Measurements from ENCODE around the gene SPECC1. TPM values are rescaled to one million over a fixed set of nuclear protein-coding genes. Genes with fewer than 3 reads are reported as not detected.

The SPECC1 gene
- total RNA-seq, 6 donors from 2014 or later: 21.8 to 65.0 (median 33.9) TPM

- no peak for ATAC-seq (ENCODE audit: low FRiP score in 2 of 2)
Measured at GRCh38 chr17:20174588-20175265, 165.6 kb downstream of the SPECC1 start.

GRCh38 chr17:20179041-20179440, 169.9 kb downstream of the SPECC1 start:
- Histone ChIP-seq H3K4me1 (no peaks in the 10 kb centered on the region), H3K4me3 (no peak overlapping the region), H3K27me3 (no peaks in the 10 kb centered on the region), H3K27ac (no peak overlapping the region), H3K9me3 (no peaks in the 10 kb centered on the region), H3K36me3 (no peaks in the 10 kb centered on the region)
- ATAC-seq (ENCODE audit: low FRiP score in 2 of 2) (no peak), DNase-seq (no peak)
- TF ChIP-seq POLR2AphosphoS5 (IDR thresholded peaks at IDR 0.05) (no peak), POLR2A (IDR thresholded peaks at IDR 0.05) (no peak), EP300 (IDR thresholded peaks at IDR 0.05) (no peak), CTCF (IDR thresholded peaks at IDR 0.05) (no peak)
- WGBS, 2 donors: 88 to 95% methylated on average over 3 of the region's 3 CpGs

More at GRCh38 chr17:20174588-20175265, 165.6 kb downstream of the SPECC1 start:
- Histone ChIP-seq H3K4me3 (no peak overlapping the region), H3K36me3 (no peaks in the 10 kb centered on the region), H3K4me1 (no peaks in the 10 kb centered on the region), H3K27ac (no peak overlapping the region), H3K27me3 (no peaks in the 10 kb centered on the region), H3K9me3 (no peaks in the 10 kb centered on the region)
- peak in 1 of 2 donors; percentile 24 for DNase-seq
- 88 to 93% methylated on average over 12 of the region's 12 CpGs for WGBS, 2 donors
- TF ChIP-seq CTCF (IDR thresholded peaks at IDR 0.05) (no peak), POLR2AphosphoS5 (IDR thresholded peaks at IDR 0.05) (no peak), POLR2A (IDR thresholded peaks at IDR 0.05) (no peak), EP300 (IDR thresholded peaks at IDR 0.05) (no peak)

GRCh38 chr17:20180661-20181060, 171.5 kb downstream of the SPECC1 start:
- Histone ChIP-seq H3K4me3 (no peak overlapping the region), H3K27ac (no peak overlapping the region), H3K4me1 (no peaks in the 10 kb centered on the region), H3K27me3 (no peaks in the 10 kb centered on the region), H3K36me3 (no peaks in the 10 kb centered on the region), H3K9me3 (no peaks in the 10 kb centered on the region)
- DNase-seq: no peak
- 93 to 100% methylated on average over 1 of the region's 1 CpG for WGBS, 2 donors
- ATAC-seq (ENCODE audit: low FRiP score in 2 of 2): no peak
- TF ChIP-seq POLR2A (IDR thresholded peaks at IDR 0.05) (no peak), CTCF (IDR thresholded peaks at IDR 0.05) (no peak), POLR2AphosphoS5 (IDR thresholded peaks at IDR 0.05) (no peak), EP300 (IDR thresholded peaks at IDR 0.05) (no peak)

GRCh38 chr17:20184181-20184580, 175.0 kb downstream of the SPECC1 start:
- no peak overlapping the region for H3K27ac ChIP-seq
- H3K4me1 ChIP-seq: no peaks in the 10 kb centered on the region
- WGBS, 2 donors: 70 to 71% methylated on average over 2 of the region's 2 CpGs
- no peaks in the 10 kb centered on the region for H3K36me3 ChIP-seq
- ATAC-seq (ENCODE audit: low FRiP score in 2 of 2) (no peak), DNase-seq (no peak)
- no peaks in the 10 kb centered on the region for H3K9me3 ChIP-seq
- H3K27me3 ChIP-seq: no peaks in the 10 kb centered on the region
- no peak overlapping the region for H3K4me3 ChIP-seq
- TF ChIP-seq EP300 (IDR thresholded peaks at IDR 0.05): no peak
- no peak for TF ChIP-seq POLR2A (IDR thresholded peaks at IDR 0.05)
- no peak for TF ChIP-seq CTCF (IDR thresholded peaks at IDR 0.05)
- TF ChIP-seq POLR2AphosphoS5 (IDR thresholded peaks at IDR 0.05): no peak
